HG02840 (cell line): ENCODE data around the gene PLEKHA7.
"Not testable (repeated sequence)": the region's sequence is repeated elsewhere in the genome, so short reads cannot be mapped to it uniquely, and the experiment has no call there.

Experiments used
- ATAC-seq: cut with Tn5 transposase; IDR thresholded peaks from one replicate; pipeline ENCODE4 v1.9.1; 2021; ENCODE audit warnings: mild to moderate bottlenecking, moderate library complexity, moderate number of reproducible peaks; ENCODE audit not compliant: unreplicated experiment, low FRiP score

PLEKHA7 gene

DNA sequence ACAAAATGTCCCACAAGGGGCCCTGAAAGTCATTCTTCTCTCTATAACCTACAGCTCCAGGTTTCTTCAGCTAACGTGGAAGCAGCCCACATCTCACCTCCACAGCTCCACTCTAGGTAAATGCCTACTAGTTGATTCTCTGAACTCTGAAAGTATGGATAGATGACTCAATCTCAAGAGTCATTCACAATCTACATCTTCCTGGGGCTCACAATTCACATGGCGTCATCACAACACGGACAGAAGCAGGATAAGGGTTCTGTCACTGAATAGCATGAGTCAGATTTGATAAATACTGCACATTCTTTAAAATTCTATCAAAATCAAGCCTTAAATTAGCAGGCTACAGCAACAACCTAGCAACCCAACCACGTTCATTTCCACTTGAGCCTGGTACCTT, 96.3 kb downstream of the PLEKHA7 start:
- no peak for ATAC-seq

DNA sequence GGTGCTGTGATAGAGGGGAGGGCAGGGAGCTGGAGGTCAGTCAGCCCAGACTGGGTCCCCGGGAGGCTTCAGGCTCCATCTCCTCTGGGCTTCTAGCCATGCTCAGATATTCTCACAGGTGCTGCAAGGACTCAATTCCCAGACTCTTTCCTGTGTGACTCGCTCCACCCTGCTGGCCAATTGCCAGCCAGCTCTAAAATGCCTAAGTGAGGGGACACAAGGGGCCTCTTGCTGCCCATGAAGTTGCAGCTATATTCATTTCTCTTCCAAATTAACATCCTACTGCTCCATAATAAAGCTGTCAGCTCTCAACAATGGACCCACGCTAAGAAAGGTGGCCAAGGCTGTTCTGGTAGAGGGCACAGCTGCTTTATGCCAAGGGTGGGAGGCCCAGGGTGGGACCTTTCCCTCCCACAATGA, 101.5 kb downstream of the PLEKHA7 start:
- ATAC-seq: no peak

DNA sequence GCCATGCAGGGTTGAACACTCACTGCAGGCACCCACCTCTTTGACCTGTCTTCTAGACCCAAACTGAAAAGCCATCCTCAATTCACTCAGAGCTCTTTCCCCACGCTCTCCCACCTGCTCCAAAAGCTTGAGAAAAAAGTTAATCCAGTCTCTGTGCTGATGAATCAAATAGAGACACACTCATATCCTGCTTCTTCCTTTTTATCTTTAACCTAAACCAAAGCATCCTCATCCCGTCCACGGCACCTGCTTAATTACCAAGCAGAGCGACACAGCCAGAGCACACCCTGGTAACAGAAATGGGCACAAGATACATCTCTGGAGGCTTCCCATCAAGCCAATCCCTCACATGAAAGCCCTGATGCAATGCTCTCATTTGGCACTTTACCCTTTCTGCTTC, 102.6 kb downstream of the PLEKHA7 start:
- ATAC-seq: no peak

DNA sequence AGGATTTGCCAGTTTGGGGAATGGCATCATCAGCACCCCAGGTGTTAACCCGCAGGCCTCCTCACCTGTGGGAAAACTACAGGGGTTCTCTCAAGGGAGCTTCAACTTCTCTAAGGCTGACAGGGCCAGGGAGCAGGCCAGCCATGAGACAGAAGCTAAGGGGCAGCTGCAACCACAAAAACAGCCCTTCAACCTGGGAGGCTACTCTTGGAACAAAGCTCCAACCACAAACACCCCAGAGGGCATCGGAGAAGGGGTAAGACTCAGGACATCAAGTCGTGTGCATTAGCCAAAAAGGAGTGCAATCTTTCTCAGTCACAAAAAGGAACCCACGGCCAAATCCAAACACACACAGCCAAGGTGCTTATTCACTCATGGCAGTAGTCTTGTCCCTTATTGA, 103.0 kb downstream of the PLEKHA7 start:
- no peak for ATAC-seq

DNA sequence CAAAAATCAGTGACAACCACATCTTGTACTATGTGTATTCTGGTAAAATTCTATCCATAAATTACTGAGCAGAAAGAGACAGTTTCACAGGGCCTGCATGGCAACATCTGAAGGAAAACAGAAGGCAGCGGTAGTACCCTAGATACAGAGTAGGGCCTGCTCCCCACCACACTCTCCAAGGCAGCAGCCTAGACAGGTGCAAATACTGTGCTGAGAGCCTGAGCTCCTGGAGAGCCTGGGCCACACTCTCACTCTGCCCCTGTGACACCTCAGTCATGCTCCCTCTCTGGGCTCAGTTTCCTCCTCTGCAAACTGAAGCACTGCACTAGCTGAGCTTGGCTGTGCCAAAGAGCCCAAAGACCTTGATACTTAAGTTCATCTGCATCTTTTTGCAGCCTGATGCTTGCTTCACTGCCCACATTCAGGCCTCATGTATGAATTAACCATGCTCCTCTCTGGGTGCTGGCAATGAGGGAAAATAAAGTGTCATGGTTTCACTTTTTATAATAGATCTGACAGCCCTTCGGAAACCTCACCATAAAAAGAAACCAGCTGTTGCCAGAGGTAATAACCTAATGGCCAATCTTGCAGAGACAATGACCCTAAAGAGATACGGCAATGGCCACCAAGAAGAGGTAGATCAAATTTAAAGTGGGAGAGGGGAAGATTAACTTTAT, 104.7 kb downstream of the PLEKHA7 start:
- peak; percentile 92 for ATAC-seq

DNA sequence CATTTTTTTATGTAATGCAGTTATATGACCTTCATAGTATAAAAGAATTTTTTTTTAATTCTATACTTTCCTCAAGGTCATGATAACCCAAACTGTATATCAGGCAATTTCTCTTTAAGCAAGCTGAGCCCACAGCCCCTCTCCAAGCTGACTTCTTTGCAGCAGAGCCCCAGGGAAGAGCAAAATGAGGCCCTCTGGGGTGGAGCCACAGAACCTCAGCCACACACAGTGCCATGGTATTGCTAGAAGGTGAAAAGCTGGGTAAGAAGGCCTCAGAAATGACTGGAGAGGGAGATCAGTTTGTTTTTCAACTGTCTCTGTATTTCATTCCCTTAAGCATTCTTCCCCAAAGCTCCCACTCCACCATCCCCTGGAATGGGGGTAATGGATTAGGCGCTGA, 108.8 kb downstream of the PLEKHA7 start:
- ATAC-seq: no peak

DNA sequence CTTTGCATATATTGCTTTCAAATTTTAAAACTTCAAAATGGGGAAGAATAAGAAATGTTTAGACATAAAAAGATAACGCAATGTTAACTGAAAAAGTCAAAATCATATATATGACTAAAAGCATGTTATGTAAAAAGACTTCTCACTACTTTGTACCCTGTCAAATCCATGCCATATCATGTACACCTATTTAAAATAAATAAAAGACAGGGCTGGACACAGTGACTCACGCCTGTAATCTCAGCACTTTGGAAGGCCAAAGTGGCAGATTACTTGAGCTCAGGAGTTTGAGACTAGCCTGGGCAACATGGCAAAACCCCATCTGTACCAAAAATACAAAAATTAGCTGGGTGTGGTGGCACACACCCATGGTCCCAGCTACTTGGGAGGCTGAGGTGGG, 109.5 kb downstream of the PLEKHA7 start:
- not testable (repeated sequence) for ATAC-seq

DNA sequence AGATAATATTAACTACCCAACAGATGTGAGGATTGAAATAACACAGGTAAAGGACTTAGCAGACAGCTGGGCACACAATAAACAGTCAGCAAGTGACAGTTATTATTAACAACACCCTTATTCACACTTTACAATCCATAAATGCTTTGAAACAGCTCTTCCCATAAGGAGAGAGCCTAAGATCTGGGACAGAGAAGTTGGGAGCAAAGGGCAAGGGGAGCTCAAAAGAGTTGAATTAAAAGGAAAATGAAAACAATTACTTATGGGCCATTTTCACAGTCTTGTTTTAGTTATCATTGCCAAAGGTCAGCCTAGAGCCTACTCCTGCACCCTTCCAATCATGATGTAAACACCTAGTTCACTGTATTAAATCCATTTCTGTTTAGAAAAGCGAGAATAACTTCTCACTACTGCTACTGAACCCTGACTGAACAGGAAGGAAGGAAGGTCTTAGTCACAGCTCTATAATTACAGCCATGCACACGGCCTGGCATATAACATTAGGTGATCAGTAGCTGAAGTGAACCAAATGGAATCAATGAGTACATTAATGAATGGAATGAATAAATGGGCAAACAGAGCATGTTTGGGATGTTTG, 111.3 kb downstream of the PLEKHA7 start:
- peak; percentile 57 for ATAC-seq

DNA sequence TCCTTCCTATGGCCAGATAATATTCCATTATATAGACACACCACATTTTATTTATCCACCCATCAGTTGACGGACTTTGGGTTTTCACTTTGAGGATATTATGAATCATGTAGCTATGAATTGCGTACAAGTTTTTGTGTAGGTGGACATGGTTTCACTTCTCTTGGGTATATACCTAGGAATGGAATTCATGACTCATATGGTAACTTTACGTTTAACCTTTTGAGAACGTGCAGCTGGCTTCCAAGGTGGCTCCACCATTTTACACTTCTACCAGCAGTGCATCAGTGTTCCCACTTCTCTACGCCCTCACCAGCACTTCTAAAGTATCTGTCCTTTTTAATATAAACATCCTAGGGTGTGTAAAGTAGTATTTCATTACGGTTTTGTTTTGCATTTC, 112.0 kb downstream of the PLEKHA7 start:
- ATAC-seq: peak; percentile 64

DNA sequence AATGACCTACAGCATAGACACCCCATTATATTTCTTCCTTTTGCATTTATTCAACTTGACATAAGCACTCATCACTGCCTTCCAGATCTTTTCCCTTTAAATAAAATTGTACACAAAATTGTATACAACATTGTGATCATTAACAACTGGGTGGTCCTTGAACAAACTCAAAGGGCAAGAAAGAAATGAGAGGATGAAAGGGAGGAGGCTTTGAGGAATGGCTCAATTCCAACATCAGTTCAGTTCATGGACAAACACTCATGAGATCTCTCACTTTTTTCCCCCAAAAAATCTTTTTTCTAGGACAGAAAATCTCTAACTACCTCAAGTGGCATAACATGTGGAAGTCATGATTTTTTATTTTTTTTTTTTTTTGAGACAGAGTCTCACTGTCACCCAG, 113.7 kb downstream of the PLEKHA7 start:
- no peak for ATAC-seq

DNA sequence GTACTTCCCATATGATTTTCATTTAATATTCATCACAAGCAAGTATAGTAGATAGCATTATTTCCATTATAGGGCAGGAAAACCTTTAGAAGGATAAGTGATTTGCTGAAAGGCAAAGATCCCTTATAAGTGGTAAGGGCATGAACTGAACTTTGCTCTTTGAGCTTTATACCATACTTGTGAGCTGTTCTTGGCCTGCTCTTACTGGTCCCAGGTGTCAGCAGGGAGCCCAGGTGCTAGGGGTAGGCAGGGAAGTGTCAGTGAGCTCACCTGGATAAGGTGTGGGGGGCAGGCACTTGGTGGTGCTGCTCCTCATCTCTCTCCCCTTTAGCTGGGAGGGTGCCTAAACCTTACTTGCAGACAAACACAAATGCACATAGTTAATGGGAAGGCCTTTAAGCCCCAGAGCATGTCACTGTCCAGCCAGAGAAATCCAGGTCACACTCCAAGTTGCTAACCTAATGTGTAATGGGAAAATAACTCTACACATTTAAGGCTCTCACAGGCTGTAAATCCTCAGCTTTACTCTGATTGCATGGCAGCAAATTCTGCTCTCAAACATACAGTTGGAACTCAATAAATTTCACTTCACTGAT, 114.4 kb downstream of the PLEKHA7 start:
- no peak for ATAC-seq

DNA sequence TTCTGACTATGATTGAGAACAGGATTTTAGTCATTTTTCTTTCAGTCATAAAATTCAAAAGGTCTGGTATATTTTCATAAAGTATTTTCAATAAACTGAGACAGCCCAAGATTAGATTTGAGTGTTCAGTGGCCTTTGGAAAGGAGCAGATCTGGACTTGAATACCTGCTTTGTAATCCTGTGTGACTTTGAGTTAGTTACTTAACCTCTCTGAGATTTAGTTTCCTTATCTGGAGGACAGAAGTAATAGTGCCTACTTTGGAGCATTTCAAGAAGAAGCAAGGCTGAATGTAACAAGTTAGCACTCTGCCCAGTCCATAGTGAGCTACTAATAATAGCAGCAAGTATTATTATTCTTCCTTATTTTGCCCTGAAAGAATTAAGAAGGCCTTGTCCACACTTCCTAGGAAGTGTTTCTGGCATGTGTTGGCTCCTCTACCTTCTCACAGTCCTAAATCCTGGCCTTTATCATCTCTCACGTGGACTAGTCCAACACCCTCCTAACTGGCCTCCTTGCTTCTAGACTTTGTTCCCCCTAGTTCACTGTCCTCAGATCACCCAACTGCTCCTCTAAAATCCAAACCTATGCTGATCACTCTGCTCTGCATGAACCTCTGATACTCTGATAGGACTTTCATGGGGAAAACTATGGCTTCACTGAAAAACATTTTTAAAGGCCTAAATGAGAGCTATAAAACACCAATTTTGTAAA, 115.8 kb downstream of the PLEKHA7 start:
- ATAC-seq: no peak

DNA sequence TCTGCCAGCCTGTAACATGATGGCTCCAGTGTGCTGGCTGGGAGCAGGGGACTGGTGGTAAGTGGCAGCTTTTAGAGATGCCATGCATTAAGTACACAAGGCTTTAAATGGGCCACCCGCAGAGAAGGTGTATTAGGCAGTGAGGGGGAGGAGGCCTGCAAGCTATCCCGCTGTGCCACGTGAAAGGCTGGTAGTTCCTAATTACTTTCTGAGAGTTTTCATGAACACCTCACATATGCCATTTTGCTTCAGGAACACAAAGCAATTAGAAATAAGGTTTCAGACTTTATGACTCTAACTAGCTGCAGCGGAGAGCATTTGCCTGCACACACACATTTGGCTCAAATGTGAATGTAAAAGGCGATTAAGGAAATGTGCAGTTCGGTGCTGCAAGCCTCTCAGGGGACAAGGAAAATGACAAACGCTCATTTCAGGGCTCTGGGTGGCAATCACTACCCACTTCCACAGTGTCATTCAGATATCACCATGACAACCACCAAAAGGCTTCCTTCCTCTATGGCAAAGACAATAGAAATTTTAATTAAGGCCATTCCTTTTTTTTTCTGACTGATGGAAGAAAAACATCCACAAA, 116.6 kb downstream of the PLEKHA7 start:
- ATAC-seq: no peak

DNA sequence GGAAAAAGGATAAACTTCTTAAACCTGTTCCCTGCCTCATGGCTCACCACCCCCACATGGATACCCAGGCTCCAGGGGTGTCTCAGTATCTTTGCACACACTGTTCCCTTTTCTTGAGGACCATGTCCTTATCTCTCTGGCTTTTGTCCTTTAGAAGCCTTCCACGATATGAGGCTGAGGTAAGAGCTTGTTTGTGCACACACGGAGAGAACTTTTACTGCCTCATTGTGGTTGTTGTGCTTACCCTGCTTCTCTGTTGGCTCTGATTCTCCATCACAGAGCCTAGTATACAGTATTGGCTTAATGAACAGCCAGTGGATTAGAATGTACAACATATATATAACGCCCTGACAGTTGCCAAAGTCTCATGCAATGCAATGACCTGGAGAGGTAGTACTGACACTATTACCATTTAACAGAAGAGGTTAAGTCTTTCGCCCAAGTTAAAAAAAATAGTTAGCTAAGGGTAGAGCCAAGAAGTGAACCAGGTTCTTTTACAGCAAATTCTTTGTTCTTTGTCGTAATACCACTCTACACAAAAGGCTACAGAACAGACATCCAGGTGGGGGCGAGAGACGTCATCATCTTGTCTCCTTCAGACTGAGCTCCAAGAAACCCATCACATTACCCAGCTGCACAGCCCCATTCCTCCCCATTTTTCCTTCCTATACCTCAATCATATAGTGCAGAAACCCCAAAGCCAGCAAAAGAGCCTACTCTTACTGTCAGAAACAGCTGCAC, 117.3 kb downstream of the PLEKHA7 start:
- no peak for ATAC-seq

DNA sequence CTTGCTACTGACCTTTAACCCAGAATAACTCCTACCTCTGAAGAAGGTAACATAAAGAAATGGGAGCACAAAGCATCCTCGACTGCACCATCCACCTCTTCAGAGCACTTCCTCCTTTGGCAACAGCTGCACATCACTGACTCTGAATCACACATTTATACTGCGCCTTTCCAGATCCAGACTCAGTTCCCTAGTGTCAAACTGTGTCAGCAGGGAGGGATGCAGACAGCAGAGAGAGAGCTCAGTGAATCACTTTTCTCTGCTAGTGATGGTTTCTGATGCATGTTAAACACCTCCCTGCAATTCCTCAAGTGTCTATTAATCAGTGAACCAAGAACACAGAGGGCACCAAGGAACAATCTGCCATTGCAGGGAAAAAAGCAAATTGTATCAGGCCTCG, 118.9 kb downstream of the PLEKHA7 start:
- ATAC-seq: no peak

DNA sequence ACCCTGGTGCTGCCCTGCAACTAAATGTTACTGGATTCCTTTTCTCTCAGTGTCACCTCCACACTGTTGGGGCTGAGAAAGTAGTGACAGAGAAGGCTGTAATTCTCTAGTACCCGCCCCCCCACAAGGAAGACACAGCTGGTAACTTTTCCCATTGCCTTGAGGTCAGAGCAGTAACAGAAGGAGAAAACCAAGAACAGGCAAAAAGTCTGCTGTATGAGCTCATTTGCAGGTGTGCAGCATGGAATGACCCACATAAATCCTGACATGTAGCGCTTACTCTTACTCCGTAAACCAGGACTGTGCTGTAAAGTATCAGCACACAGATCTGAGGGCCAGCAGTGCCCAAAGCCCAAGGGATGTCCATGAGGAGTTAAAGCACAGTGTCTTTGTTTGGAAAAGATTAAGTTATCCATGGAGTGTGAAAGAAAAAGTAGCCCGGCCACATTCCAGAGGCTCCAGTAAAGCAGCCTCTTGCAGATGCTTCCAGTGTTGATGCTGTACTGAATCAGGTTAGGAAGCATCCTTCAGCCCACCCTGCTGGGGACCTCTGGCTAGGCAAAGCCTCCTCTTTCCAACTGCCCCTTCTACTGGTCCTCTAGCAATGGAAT, 120.7 kb downstream of the PLEKHA7 start:
- no peak for ATAC-seq

DNA sequence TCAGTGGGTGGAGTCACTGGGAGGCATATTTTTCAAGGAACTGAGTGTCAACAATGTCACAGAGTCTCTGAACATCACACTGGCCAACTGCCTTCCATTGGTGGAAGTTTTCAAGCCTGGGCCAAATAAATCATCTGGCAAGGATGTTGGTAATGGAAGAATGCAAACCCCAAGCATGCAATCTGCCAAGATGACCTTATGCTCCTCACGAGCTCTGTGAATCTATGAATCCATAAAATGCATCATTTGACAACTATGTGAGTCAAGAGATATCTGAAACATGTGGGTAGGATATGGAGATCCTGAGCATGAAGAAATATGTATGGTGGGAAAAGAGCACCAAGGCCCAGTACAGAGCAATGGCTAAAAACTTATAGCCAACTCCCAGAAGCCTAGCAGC, 122.2 kb downstream of the PLEKHA7 start:
- ATAC-seq: no peak

DNA sequence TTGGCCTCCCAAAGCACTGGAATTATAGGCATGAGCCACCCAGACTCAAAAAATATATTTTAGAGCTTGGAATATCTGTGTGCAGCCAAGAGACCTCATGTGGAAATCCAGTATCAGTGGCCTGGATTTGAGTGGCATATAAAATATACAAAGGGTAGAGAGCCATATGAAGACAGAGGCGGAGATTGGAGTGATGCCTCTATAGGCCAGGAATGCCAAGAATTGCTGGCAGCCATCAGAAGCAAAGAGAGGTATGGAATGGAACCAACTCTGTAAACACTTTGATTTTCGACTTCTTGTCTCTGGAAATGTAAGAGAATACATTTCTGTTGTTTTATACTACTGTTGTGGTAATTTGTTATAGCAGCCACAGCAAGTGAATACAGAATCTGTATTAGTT, 123.0 kb downstream of the PLEKHA7 start:
- no peak for ATAC-seq

DNA sequence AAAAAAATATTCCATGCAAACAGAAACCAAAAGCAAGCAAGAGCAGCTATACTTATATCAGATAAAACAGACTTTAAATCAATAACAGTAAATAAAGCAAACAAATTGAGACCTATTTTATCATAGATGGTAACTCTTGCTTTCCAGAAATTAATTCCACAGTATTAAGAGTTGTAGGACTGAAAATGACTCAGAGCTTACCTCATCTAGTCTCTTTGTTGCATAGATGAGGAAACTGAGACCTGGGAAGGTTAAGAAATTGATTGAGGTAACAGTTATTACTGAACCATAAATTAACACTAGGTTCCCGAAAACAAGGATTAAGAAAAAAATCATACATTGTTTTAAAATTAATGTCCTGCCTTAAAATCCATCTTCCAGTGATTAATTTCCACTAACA, 123.8 kb downstream of the PLEKHA7 start:
- no peak for ATAC-seq

DNA sequence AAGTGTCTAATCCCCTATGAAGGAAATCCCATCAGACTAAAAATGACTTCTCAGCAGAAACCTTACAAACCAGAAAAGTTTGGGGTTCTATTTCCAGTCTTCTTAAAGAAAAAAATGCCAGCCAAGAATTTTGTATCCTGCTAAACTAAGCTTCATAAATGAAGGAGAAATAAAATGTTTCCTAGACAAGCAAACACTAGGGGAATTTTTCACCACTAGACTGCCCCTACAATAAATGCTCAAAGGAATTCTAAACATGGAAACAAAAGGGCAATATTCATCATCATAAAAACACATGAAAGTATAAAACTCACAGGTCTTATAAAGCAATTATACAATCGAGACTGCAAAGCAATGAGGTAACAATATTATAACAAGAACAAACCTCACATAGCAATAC, 124.3 kb downstream of the PLEKHA7 start:
- ATAC-seq: no peak
